ENCODE measurements around the gene INPPL1.

DNA sequence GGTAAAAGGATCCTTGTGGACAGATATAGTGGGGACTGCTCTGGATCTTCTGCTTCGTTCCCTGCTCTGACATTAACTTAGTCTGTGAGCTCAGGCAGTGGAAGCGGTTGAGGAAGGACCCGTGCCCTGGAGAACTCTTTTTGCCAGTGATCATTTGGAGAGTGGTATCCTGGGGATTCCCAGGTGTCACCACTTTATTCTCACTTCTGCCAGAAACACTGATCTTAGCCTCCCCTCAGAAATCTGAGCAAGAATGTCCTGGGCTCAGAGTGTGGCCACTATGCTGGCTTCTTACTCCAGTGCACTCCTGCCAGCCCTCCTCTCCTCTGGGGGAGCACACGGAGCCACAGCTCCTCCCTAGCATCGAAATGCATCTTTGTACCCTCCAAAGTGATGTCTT lies 27.0 kb downstream of the INPPL1 start:
- TF ChIP-seq, protein P1, sequence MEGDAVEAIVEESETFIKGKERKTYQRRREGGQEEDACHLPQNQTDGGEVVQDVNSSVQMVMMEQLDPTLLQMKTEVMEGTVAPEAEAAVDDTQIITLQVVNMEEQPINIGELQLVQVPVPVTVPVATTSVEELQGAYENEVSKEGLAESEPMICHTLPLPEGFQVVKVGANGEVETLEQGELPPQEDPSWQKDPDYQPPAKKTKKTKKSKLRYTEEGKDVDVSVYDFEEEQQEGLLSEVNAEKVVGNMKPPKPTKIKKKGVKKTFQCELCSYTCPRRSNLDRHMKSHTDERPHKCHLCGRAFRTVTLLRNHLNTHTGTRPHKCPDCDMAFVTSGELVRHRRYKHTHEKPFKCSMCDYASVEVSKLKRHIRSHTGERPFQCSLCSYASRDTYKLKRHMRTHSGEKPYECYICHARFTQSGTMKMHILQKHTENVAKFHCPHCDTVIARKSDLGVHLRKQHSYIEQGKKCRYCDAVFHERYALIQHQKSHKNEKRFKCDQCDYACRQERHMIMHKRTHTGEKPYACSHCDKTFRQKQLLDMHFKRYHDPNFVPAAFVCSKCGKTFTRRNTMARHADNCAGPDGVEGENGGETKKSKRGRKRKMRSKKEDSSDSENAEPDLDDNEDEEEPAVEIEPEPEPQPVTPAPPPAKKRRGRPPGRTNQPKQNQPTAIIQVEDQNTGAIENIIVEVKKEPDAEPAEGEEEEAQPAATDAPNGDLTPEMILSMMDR (IDR thresholded peaks at IDR 0.05) = no peak
- TF ChIP-seq POLR2A (IDR thresholded peaks at IDR 0.05) (no peak), EP300 (IDR thresholded peaks at IDR 0.05) (no peak)

Data from sigmoid colon (tissue), 4 donors.